Loucy (cell line): Measurements from ENCODE around the gene SETMAR.

Experiments
- H2AFZ ChIP-seq: fragments of 200-600 bp; sonication (generic); 2 replicates; pipeline ENCODE4 v1.6.0; 2016; ENCODE audit warnings: antibody characterized with exemption, mild to moderate bottlenecking, low read length, moderate library complexity
- H3F3A ChIP-seq: fragments of 200-600 bp; 2 replicates; pipeline ENCODE4 v1.6.0; 2016; ENCODE audit warnings: antibody characterized with exemption, low read depth, mild to moderate bottlenecking
- H3K27me3 ChIP-seq: fragments of 200-600 bp; sonication (generic); 2 replicates; pipeline ENCODE4 v1.6.1; 2014; ENCODE audit warnings: low read length, mild to moderate bottlenecking; ENCODE audit not compliant: insufficient read depth, poor library complexity, severe bottlenecking
- H3K36me3 ChIP-seq: fragments of 200-600 bp; sonication (generic); 2 replicates; pipeline ENCODE4 v1.6.1; 2016; ENCODE audit warnings: low read length; ENCODE audit not compliant: insufficient read depth
- H3K4me1 ChIP-seq: fragments of 200-600 bp; sonication (generic); 2 replicates; pipeline ENCODE4 v1.5.1; 2014; ENCODE audit warnings: low read length, mild to moderate bottlenecking; ENCODE audit not compliant: insufficient read depth, poor library complexity, severe bottlenecking
- H3K4me2 ChIP-seq: fragments of 200-600 bp; sonication (generic); 2 replicates; pipeline ENCODE4 v1.6.0; 2014; ENCODE audit warnings: antibody characterized with exemption, low read length, low read depth, mild to moderate bottlenecking; ENCODE audit not compliant: poor library complexity, severe bottlenecking
- H3K4me3 ChIP-seq: fragments of 200-600 bp; sonication (generic); 2 replicates; pipeline ENCODE4 v1.5.1; 2014; ENCODE audit warnings: low read length, mild to moderate bottlenecking, mixed read lengths; ENCODE audit not compliant: poor library complexity, severe bottlenecking
- H3K79me2 ChIP-seq: fragments of 200-600 bp; sonication (generic); 2 replicates; pipeline ENCODE4 v1.6.1; 2014; ENCODE audit warnings: low read length; ENCODE audit not compliant: insufficient read depth
- H3K9ac ChIP-seq: fragments of 200-600 bp; sonication (generic); 2 replicates; pipeline ENCODE4 v1.6.0; 2014; ENCODE audit warnings: mild to moderate bottlenecking, low read depth, low read length, moderate library complexity; ENCODE audit not compliant: poor library complexity, severe bottlenecking
- H3K9me2 ChIP-seq: fragments of 200-600 bp; sonication (generic); replicated peaks from 2 replicates; pipeline ENCODE4 v1.6.1; 2016; ENCODE audit warnings: low read depth, low read length, mixed read lengths
- H3K9me3 ChIP-seq: fragments of 200-600 bp; sonication (generic); 2 replicates; pipeline ENCODE4 v1.6.1; 2014; ENCODE audit warnings: mild to moderate bottlenecking, antibody characterized with exemption, low read length, low read depth; ENCODE audit not compliant: insufficient read depth
- H4K20me1 ChIP-seq: fragments of 200-600 bp; sonication (generic); 2 replicates; pipeline ENCODE4 v1.6.0; 2014; ENCODE audit warnings: antibody characterized with exemption, low read length, mild to moderate bottlenecking; ENCODE audit not compliant: insufficient read depth, poor library complexity, severe bottlenecking
- CTCF ChIP-seq: fragments of 200-600 bp; sonication (generic); conservative IDR thresholded peaks from 2 replicates; pipeline ENCODE4 v1.5.1; 2014; ENCODE audit warnings: mild to moderate bottlenecking, antibody characterized with exemption, low read length
- EZH2phosphoT487 ChIP-seq: fragments of 200-600 bp; IDR thresholded peaks from 2 replicates; pipeline ENCODE4 v1.6.1; 2018; ENCODE audit warnings: antibody characterized with exemption, mild to moderate bottlenecking, moderate library complexity, borderline replicate concordance

The SETMAR gene

DNA sequence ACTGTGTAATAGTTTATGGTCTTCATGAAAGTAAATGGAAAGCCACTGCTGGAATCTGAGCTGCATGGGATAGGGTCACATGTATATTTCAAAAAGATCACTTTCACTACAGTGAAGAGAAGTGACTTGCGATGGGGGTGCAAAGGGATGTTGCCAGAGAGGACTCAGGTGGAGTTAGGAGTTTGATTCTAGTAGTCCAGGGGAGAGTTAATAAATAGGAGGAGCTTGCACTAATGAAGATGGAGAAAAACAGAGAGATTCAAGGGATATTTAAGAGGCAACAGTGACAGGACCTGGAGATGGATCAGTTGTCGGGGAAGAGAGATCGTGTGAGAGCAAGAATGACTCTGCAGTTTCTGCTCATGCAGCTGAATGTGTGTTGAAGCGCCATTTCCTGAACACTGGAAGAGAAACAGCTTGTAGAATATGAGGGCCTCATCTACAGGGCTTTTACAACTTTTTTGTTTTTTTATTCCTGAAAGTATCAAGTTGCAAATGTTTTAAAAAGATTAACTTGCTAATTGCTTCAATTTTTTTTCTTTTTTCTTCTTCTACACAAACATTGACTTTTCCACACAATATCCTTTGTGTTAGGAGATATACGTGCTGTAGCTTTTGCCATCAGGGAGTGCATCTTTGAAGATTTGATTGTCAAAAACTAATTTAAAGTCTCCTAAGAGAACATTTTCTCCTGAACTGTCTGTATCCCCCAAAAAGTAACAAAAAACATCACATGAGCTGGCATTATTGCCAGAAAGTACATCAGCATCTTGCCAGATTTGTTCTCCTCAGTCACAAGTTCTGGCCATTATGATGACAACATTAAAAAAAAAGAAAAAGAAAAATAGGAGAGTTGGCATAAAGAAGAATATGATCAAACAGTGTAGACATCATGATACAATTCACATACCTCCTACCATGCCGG lies 37.5 kb downstream of the SETMAR start:
- Histone ChIP-seq H2AFZ (peak overlapping the region; percentile 92), H3K4me3 (peak overlapping the region; percentile 55), H3K36me3 (no peaks in the 10 kb centered on the region), H3K9me2 (no peaks in the 10 kb centered on the region), H3K4me2 (peak overlapping the region; percentile 67), H3K9ac (peak overlapping the region; percentile 40), H3K27me3 (no peaks in the 10 kb centered on the region), H3K9me3 (no peaks in the 10 kb centered on the region), H3K79me2 (no peaks in the 10 kb centered on the region), H3F3A (no peaks in the 10 kb centered on the region), H4K20me1 (no peaks in the 10 kb centered on the region), H3K4me1 (peaks cover 27% of the 10 kb centered on the region)
- TF ChIP-seq EZH2phosphoT487 (no peak), CTCF (no peak)

DNA sequence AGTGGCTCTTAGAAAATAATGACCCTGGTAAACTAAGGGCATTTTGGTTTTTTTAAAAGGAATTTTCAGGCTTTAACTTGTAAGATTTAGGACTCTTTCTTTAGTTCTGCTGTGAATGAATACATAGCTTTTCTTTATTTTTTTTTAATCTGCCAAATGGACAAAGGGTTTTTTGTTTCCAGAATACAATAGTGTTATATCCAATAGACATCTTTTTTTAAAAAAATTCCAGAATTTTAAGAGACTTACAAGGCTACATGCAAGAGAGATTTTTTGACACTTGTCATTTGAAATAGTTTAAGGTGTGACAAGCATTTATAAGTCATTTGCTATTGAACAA lies 38.1 kb downstream of the SETMAR start:
- Histone ChIP-seq H3K9me3 (no peaks in the 10 kb centered on the region), H3K36me3 (no peaks in the 10 kb centered on the region), H3K9ac (peak overlapping the region; percentile 40), H4K20me1 (no peaks in the 10 kb centered on the region), H3K4me1 (peaks cover 27% of the 10 kb centered on the region), H3K4me2 (peak overlapping the region; percentile 67), H3K9me2 (no peaks in the 10 kb centered on the region), H3K4me3 (peak overlapping the region; percentile 55), H2AFZ (peak overlapping the region; percentile 92; the same call in 1 of the 2 replicates), H3F3A (no peaks in the 10 kb centered on the region), H3K79me2 (no peaks in the 10 kb centered on the region), H3K27me3 (no peaks in the 10 kb centered on the region)
- TF ChIP-seq CTCF = no peak
- TF ChIP-seq EZH2phosphoT487 = no peak

DNA sequence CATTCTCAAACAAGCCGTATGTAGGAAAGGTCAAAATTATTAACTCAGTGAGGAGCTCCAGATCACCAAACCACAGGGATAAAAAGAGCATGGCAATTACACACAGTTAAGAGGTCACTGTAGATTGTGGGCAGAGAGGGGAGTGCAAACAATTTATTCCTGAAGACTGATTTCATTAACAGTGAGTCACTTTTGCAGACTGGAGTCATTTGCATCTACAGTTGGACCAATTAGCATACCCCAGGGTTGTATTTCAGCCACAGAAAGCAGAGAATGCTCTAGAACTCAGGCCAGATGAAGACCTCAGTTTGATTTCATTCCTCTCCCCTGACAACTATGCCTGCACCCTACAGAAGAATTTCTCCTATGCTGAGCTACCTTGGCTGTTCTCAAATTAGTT lies 40.1 kb downstream of the SETMAR start:
- no peaks in the 10 kb centered on the region for H3K27me3 ChIP-seq
- no peak overlapping the region for H3K4me3 ChIP-seq
- H3K79me2 ChIP-seq = no peaks in the 10 kb centered on the region
- H3F3A ChIP-seq = no peaks in the 10 kb centered on the region
- H3K9ac ChIP-seq = peak overlapping the region; percentile 22
- no peak overlapping the region for H3K4me2 ChIP-seq
- no peaks in the 10 kb centered on the region for H4K20me1 ChIP-seq
- no peak for TF ChIP-seq CTCF
- no peak for TF ChIP-seq EZH2phosphoT487
- peak overlapping the region; percentile 37 for H2AFZ ChIP-seq
- no peaks in the 10 kb centered on the region for H3K9me2 ChIP-seq
- no peaks in the 10 kb centered on the region for H3K36me3 ChIP-seq
- no peaks in the 10 kb centered on the region for H3K9me3 ChIP-seq
- peaks cover 27% of the 10 kb centered on the region for H3K4me1 ChIP-seq
